GM21723 (cell line): ENCODE results near the gene ALKBH5.
A peak's percentile ranks its signal among the peaks of the same experiment; 100 is the strongest.
"Not testable (repeated sequence)": the region's sequence is repeated elsewhere in the genome, so short reads cannot be mapped to it uniquely, and the experiment has no call there.

Experiments used
- ATAC-seq: cut with Tn5 transposase; IDR thresholded peaks from one replicate; pipeline ENCODE4 v1.9.1; 2021; ENCODE audit warnings: mild to moderate bottlenecking, moderate library complexity; ENCODE audit not compliant: unreplicated experiment

The ALKBH5 gene

GRCh38 chr17:18216906-18217305, 33.3 kb downstream of the ALKBH5 start:
- ATAC-seq: not testable (repeated sequence)

GRCh38 chr17:18217412-18218015, 33.9 kb downstream of the ALKBH5 start:
- ATAC-seq: no peak

GRCh38 chr17:18218756-18219415, 35.3 kb downstream of the ALKBH5 start:
- ATAC-seq: no peak

- ATAC-seq: no peak
These were observed 40.4 kb downstream of the ALKBH5 start for GRCh38 chr17:18224053-18224386.

GRCh38 chr17:18224387-18225120, 40.9 kb downstream of the ALKBH5 start:
- no peak for ATAC-seq

GRCh38 chr17:18225121-18225641, 41.6 kb downstream of the ALKBH5 start, which contains the start of gene LLGL1:
Gene LLGL1 (plus strand): TSS chr17:18225635. CDS start chr17:18225683, 48 bp downstream.
- peak; percentile 82 for ATAC-seq

- peak; percentile 14 for ATAC-seq
These were observed 42.1 kb downstream of the ALKBH5 start for GRCh38 chr17:18225642-18226283.

GRCh38 chr17:18226284-18226945, 42.8 kb downstream of the ALKBH5 start:
- ATAC-seq: no peak

- ATAC-seq: no peak
These were observed 44.0 kb downstream of the ALKBH5 start for GRCh38 chr17:18227635-18228034.

GRCh38 chr17:18228176-18228682, 44.6 kb downstream of the ALKBH5 start:
- ATAC-seq: no peak

GRCh38 chr17:18229254-18229653, 45.6 kb downstream of the ALKBH5 start:
- no peak for ATAC-seq

GRCh38 chr17:18229771-18230170, 46.1 kb downstream of the ALKBH5 start:
- no peak for ATAC-seq

- ATAC-seq: no peak
These were observed 46.9 kb downstream of the ALKBH5 start for GRCh38 chr17:18230288-18231141.

- no peak for ATAC-seq
These were observed 47.5 kb downstream of the ALKBH5 start for GRCh38 chr17:18231164-18231563.

- ATAC-seq: no peak
These were observed 50.3 kb downstream of the ALKBH5 start for GRCh38 chr17:18233803-18234518.

GRCh38 chr17:18234853-18235380, 51.3 kb downstream of the ALKBH5 start:
- ATAC-seq: no peak

- ATAC-seq: no peak
These were observed 52.2 kb downstream of the ALKBH5 start for GRCh38 chr17:18235743-18236256.

GRCh38 chr17:18236494-18236893, 52.9 kb downstream of the ALKBH5 start:
- no peak for ATAC-seq

GRCh38 chr17:18237461-18237860, 53.8 kb downstream of the ALKBH5 start:
- ATAC-seq: no peak
